Fibroblast of lung (primary cell): ENCODE data around the gene G6PC3.

Experiments used
- CTCF ChIP-seq, 2 donors: IDR thresholded peaks in 1 of 2; conservative IDR thresholded peaks in 1 of 2; 1 replicate in 1 of 2; 2 replicates in 1 of 2; pipeline ENCODE4 v1.5.1; 2011 to 2012; ENCODE audit warnings: low read length in 2 of 2, control low read depth in 1 of 2, inconsistent platforms in 1 of 2, low read depth in 1 of 2, mild to moderate bottlenecking in 1 of 2
- EZH2 ChIP-seq: IDR thresholded peaks from 2 replicates; pipeline ENCODE4 v1.5.1; 2012; ENCODE audit warnings: low read length, control low read depth, mild to moderate bottlenecking; ENCODE audit errors: missing control alignments

- TF ChIP-seq CTCF (conservative IDR thresholded peaks at IDR 0.05 in 1 of 2, IDR thresholded peaks at IDR 0.05 in 1 of 2; ENCODE audit: low read depth in 1 of 2, low read length in 2 of 2), result no peak
- TF ChIP-seq EZH2, result no peak
These were observed 5.2 kb downstream of the G6PC3 start for GRCh38 chr17:44075598-44076293.
